BJ (cell line): ENCODE measurements around the gene ENTPD2. TPM values are rescaled to one million over a fixed set of nuclear protein-coding genes. Genes with fewer than 3 reads are reported as not detected.

Experiments used
- CTCF ChIA-PET: fragments of 350-600 bp; formaldehyde crosslinking; extraction: SDS; loops from one replicate; lab custom pipeline; 2021; ENCODE audit warnings: antibody characterized with exemption, inconsistent platforms; lab: Yijun Ruan, JAX
- POLR2A ChIA-PET: fragments of 300-600 bp; sonication (Branson Sonifier 250); formaldehyde crosslinking; extraction: SDS; loops from one replicate; lab custom pipeline; 2021; ENCODE audit warnings: antibody characterized with exemption; lab: Charles Lee
- DNase-seq: peaks from one replicate; pipeline ENCODE4 v3.0.0-alpha.2; 2011; ENCODE audit warnings: low read depth
- H3K27me3 ChIP-seq: 2 replicates; pipeline ENCODE4 v1.6.0; 2011; ENCODE audit warnings: low read length; ENCODE audit not compliant: control insufficient read depth, insufficient read depth
- H3K36me3 ChIP-seq: 2 replicates; pipeline ENCODE4 v1.5.1; 2011; ENCODE audit warnings: low read length; ENCODE audit not compliant: control insufficient read depth, insufficient read depth
- H3K4me3 ChIP-seq: 2 replicates; pipeline ENCODE4 v1.5.1; 2011; ENCODE audit warnings: low read depth, mild to moderate bottlenecking, control low read depth, low read length
- CTCF ChIP-seq: IDR thresholded peaks from 2 replicates; pipeline ENCODE4 v1.5.1; 2011; ENCODE audit warnings: low read depth, mild to moderate bottlenecking, control low read depth, inconsistent platforms, low read length, moderate library complexity; ENCODE audit not compliant: insufficient read depth
- polyA plus RNA-seq: library from polyadenylated mRNA; depleted of rRNA; stranded (reverse); fragments of >200 nt; gene quantifications from 2 replicates; pipeline ENCODE4 v1.2.3, GENCODE V29; 2011

ENTPD2 gene
- polyA plus RNA-seq, 1 experiment = not detected

DNA sequence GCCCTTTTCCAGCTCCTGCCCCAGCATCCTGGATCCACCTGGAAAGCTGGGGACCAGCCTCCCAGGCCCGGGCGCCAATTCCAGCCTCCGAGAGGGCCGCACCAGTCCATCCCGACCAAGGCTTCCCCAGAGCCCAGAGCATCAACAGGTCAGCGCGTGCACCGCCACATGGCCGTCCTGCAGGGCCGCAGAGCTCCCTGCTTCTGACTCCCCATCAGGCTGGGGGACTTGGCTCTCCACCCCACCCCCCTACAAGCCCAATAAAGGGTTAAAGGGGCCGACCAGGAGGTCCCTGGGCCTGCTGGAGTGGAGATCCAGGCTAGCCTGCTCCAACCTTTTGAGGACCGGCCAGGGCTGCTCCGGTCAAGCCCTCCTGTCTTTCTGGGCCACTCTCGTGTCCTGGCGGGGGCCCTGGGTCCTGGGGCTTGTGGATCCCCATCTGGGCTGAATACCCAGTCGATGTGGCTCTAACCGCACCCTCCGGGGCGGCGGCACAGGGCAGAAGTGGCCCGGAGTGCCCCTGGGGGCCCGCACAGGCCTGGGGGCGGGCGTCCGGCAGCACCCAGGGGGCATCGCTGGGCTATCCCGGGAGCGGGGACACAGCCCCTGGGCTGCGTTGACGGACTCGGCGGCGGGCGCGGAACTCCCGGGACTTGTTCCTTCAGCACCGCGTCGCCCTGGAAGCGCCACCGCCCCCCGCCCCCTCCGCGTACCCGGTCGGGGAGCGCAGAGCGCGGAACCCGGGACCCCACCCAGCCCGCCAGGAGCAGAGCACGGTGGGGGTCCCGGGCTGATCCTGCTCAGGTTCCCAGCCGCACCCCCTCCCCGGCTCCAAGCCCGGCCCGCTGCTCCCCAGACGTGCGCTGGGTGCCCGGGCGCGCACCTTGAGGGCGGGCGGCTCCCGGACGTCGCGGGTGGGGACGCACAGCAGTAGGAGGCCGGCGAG, 590 bp downstream of the ENTPD2 start:
- TF ChIP-seq CTCF = no peak
- POLR2A ChIA-PET = no interaction called here
- no peak for DNase-seq
- Histone ChIP-seq H3K27me3 (peaks cover 17% of the 10 kb centered on the region), H3K36me3 (no peaks in the 10 kb centered on the region), H3K4me3 (0 out of 2 replicates have a peak overlapping the region, but pooled peaks have one; percentile 6)
- CTCF ChIA-PET = interaction anchor here (0.9 to 5.6 kb wide), 4 partner anchors 11 to 18 kb away, joined by 3 to 49 read pairs (median 6); no protein-coding TSS in a partner anchor

GRCh38 chr9:137052293-137052692, 1.6 kb downstream of the ENTPD2 start:
- no peak for TF ChIP-seq CTCF
- ChIA-PET POLR2A (no interaction called here), CTCF (interaction anchor here (0.6 to 5.6 kb wide), 7 partner anchors 12 to 146 kb away, joined by 3 to 49 read pairs (median 3); partner anchors contain the start of gene SAPCD2)
- H3K4me3 ChIP-seq = no peak overlapping the region
- no peak for DNase-seq
- no peaks in the 10 kb centered on the region for H3K36me3 ChIP-seq
- peaks cover 19% of the 10 kb centered on the region for H3K27me3 ChIP-seq

GRCh38 chr9:137051145-137051724, 2.6 kb downstream of the ENTPD2 start:
- ChIA-PET POLR2A (no interaction called here), CTCF (interaction anchor here (2.1 to 5.6 kb wide), 3 partner anchors 13 to 16 kb away, joined by 8 to 49 read pairs (median 17); no protein-coding TSS in a partner anchor)
- peaks cover 18% of the 10 kb centered on the region for H3K27me3 ChIP-seq
- no peaks in the 10 kb centered on the region for H3K36me3 ChIP-seq
- H3K4me3 ChIP-seq = no peak overlapping the region
- no peak for TF ChIP-seq CTCF
- no peak for DNase-seq

DNA sequence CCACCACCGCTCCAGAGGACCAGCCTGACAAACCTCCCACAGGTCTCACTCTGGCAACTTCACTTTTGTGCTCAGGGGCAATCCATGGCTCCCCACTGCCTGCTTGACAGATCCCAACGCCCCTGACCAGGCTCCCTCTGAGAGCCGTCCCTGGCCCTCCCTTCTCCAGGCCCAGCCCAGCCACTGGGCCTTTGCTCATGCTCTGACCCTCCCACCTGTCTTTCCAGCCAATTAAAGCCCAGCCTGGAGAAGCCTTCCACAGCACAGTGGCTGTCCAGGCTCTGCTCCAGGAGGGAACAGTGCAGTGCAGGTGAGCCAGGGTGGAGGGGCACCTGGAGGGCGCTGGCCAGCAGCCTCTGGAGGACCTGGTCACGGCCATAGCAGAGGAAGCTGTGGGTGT, 3.3 kb downstream of the ENTPD2 start:
- TF ChIP-seq CTCF = no peak
- CTCF ChIA-PET = interaction anchor here (2.6 to 3.2 kb wide), 2 partner anchors 15 to 21 kb away, joined by 12 to 17 read pairs; no protein-coding TSS in a partner anchor
- Histone ChIP-seq H3K4me3 (no peak overlapping the region), H3K27me3 (peaks cover 18% of the 10 kb centered on the region), H3K36me3 (no peaks in the 10 kb centered on the region)
- no peak for DNase-seq
- POLR2A ChIA-PET = no interaction called here
